Measurements from ENCODE around the gene LMX1B.

Gene LMX1B

DNA sequence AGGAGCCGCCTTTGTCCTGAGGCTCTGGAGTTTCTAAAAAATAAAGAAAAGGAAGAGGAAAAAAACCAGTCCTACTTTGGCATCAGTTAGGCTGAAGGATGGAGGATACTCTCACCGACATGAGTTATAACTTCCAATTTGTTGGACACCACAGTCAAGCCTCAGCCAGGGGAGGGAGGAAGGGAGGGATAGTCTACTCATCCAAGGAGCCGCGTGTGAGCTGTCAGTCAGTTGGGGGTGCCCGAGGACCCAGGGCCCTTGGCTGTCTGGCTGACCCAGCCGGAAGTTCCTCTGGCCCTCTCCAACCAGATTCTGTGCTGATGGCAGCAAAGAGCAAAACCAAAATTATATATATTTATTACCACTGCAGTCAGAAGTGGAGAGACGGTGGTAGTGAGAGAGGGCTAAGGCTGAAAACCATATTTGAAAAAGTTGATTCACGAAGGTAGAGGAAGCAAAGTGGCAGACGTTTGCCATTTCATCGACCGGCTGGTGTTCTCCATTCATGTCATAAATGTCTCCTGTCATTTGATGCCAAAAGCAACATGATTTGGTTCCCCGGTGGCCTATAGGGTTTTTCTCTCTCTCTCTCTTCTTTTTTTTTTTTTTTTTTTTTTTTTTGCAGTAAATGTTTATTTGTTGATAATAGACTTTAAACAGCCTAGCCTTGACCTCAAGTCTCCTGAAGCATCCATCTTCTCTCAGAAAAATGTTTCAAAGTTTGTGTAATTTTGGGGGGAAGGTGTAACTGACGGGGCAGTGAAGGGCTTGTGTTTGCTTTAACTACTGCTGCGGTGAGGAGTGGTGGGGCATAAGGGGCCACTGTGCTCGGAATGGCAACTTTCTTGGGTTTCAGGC is 7.6 kb downstream of the LMX1B start:
- H3K4me3 ChIP-seq (ENCODE audit: control insufficient read depth, low read depth, low read length), result no peak overlapping the region
- no peak for DNase-seq (ENCODE audit: low read depth)
- TF ChIP-seq, protein P1, sequence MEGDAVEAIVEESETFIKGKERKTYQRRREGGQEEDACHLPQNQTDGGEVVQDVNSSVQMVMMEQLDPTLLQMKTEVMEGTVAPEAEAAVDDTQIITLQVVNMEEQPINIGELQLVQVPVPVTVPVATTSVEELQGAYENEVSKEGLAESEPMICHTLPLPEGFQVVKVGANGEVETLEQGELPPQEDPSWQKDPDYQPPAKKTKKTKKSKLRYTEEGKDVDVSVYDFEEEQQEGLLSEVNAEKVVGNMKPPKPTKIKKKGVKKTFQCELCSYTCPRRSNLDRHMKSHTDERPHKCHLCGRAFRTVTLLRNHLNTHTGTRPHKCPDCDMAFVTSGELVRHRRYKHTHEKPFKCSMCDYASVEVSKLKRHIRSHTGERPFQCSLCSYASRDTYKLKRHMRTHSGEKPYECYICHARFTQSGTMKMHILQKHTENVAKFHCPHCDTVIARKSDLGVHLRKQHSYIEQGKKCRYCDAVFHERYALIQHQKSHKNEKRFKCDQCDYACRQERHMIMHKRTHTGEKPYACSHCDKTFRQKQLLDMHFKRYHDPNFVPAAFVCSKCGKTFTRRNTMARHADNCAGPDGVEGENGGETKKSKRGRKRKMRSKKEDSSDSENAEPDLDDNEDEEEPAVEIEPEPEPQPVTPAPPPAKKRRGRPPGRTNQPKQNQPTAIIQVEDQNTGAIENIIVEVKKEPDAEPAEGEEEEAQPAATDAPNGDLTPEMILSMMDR (IDR thresholded peaks at IDR 0.05; ENCODE audit: control insufficient read depth, insufficient read depth, low read depth, low read length, missing control alignments), result no peak

DNA sequence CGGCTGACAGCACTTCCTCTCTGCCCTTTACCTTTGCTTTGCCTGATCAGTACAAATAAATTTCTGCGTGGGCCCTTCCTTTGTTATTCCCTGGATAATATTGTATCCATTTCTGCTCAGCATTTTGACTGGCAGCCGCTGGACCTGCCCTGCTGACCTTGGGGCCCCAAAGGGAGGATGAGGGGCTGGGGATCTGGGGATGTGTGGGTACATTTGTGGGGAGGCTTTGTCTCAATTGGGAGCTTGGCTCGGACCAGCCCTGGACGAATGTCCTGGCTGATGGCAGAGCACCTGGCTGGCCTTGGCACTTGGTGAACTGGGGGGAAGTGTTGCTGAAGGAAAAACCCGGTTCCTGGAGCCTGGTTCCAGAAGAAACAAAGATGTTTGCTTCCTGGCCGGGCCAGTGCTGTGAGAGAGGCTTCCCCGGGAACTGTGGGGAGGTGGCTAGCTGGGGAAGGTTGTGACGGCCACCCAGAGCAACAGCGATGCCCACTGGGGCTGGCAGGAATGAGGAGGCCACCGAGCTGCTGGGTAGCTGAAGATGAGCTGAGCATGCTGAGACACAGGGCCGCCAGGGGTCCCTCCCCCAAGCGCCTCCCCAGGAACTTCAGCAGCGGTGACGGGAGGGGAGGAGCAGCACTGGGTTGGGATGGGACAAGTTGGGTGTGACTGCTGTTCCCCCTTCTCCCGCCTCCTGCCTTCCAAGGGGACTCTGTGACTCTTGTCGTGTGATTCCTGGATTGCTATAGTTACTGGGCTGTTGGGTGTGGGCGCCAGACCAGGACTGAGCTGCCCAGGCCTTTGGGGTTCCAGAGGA is 8.4 kb downstream of the LMX1B start:
- DNase-seq (ENCODE audit: low read depth), result no peak
- H3K4me3 ChIP-seq (ENCODE audit: control insufficient read depth, low read depth, low read length), result no peak overlapping the region
- TF ChIP-seq, protein P1 (IDR thresholded peaks at IDR 0.05; ENCODE audit: control insufficient read depth, insufficient read depth, low read depth, low read length, missing control alignments), result no peak

DNA sequence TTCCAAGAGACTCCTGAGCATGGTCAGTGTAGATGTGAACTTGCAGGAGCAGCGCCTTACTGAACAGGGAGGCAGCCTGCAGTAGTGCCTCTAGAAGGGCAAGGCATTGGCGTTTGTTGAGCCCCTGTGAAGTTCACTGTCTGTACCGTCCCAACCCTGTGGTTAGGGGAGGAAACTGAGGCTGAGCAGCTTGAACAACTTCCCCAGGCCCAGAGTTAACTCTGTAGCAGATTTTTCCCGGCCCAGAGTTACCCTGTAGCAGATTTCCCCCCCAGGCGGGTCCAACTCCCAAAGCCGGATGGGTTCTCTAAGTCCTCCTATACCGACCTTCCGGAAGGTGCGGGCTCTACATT is 9.6 kb downstream of the LMX1B start:
- H3K4me3 ChIP-seq (ENCODE audit: control insufficient read depth, low read depth, low read length), result no peak overlapping the region
- TF ChIP-seq, protein P1 (IDR thresholded peaks at IDR 0.05; ENCODE audit: control insufficient read depth, insufficient read depth, low read depth, low read length, missing control alignments), result no peak
- DNase-seq (ENCODE audit: low read depth), result no peak

DNA sequence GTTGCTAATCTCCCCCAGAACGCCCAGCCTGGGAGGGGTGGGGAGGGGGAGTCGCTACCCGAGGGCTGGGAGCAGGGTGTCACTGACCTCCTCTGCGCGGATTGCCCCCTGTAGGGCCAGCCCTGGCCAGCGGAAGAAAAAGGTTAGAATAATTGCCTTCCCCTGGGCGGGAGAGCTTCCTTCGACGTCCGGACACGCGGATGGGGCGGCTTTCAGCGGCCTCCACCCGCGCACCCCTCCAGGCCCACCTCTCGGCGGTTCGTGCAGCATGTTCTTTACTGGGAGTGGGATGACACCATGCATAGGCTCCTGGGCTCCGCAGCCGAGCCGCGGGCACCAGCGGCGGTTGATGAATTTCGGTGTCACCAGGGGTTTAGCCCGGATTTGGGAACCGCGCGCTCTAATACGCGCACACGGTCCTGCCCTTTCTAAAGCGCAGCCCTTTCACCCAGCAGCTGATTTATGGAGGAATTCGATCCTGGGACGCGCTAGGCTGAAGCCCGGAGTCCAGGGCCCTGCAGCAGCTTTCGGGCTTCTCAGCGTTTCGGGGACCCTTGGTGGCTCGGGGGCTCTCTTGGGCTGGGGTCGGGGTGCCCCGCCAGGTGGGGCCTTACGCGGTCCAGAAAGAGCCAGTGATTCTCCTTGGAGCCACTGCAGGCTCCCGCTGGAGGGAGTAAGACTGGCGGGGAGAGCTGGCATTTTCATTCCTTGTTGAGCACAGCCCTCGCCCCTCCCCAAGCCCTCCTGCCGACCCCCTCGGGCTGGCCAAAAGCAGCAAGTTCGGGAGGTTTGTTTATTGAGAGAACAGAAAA is 10.1 kb downstream of the LMX1B start:
- no peak for DNase-seq (ENCODE audit: low read depth)
- no peak overlapping the region for H3K4me3 ChIP-seq (ENCODE audit: control insufficient read depth, low read depth, low read length)
- TF ChIP-seq, protein P1 (IDR thresholded peaks at IDR 0.05; ENCODE audit: control insufficient read depth, insufficient read depth, low read depth, low read length, missing control alignments), result no peak

- H3K4me3 ChIP-seq (ENCODE audit: control insufficient read depth, low read depth, low read length), result no peak overlapping the region
- no peak for DNase-seq (ENCODE audit: low read depth)
- TF ChIP-seq, protein P1 (IDR thresholded peaks at IDR 0.05; ENCODE audit: control insufficient read depth, insufficient read depth, low read depth, low read length, missing control alignments), result no peak
Measured at GRCh38 chr9:126624479-126624826, 10.7 kb downstream of the LMX1B start.

- no peak for DNase-seq (ENCODE audit: low read depth)
- TF ChIP-seq, protein P1 (IDR thresholded peaks at IDR 0.05; ENCODE audit: control insufficient read depth, insufficient read depth, low read depth, low read length, missing control alignments), result no peak
- H3K4me3 ChIP-seq (ENCODE audit: control insufficient read depth, low read depth, low read length), result no peak overlapping the region
Measured at GRCh38 chr9:126624912-126625311, 11.2 kb downstream of the LMX1B start.
